GM23248 (cell line): Measurements from ENCODE around the gene KHDRBS1.

ENCODE experiments used
- EZH2 ChIP-seq: fragments of 200-600 bp; sonication (generic); IDR thresholded peaks from 2 replicates; pipeline ENCODE4 v1.6.1; 2018; ENCODE audit warnings: antibody characterized with exemption, mild to moderate bottlenecking; ENCODE audit not compliant: insufficient read depth, poor library complexity, severe bottlenecking
- EZH2phosphoT487 ChIP-seq: fragments of 200-600 bp; sonication (generic); IDR thresholded peaks from 2 replicates; pipeline ENCODE4 v1.6.1; 2018; ENCODE audit warnings: antibody characterized with exemption, moderate library complexity, mild to moderate bottlenecking, low read depth; ENCODE audit not compliant: insufficient read depth

DNA sequence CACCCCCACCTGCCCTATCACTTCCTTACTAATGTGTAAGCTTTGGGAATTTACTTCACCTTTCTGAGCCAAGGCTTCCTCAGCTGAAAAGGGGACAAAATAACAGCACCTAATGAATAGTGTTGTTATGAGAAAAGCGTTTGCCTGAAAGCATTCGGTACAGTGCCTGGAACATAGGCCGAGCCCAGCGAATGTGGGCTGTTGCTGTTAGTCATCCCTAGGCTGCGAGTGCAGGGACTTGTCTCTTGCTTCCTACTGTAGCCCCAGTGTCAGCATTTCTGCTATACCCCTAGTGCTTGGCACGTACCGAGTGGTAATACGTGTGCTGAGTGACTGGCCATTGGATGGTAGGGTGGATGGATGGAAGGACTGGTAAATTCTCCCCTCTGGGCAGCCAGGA lies 77.5 kb downstream of the KHDRBS1 start:
- TF ChIP-seq EZH2, result no peak
- TF ChIP-seq EZH2phosphoT487, result no peak
